C4-2B (cell line): Measurements from ENCODE around the gene LRP1B.

Experiments
- ZFX ChIP-seq: fragments of 450-650 bp; IDR thresholded peaks from 2 replicates; pipeline ENCODE4 v1.6.1; 2017
- TF ChIP-seq, protein P1 (sequence below): fragments of 450-650 bp; conservative IDR thresholded peaks from 2 replicates; pipeline ENCODE4 v1.5.1; 2017; ENCODE audit warnings: mild to moderate bottlenecking

DNA sequence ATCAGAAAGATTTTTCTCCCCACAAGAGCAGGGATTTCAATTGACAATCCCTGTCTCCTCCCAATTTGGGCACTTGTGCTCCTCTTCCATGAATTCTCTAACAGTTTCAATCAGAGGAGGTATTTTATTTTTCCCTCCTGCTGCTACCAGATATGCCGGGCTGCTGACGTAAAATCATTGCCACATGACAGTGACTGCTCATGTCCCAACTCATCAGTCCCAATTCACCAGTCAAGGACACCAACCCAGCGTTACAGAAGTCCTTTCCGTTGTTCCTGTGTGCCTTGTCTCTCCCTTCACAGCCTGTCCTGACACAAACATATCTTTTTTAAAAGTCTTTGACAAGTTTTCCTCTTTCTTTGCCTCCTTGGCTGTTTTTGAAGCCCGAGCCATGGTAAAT is 540.2 kb downstream of the LRP1B start:
- TF ChIP-seq, protein P1, sequence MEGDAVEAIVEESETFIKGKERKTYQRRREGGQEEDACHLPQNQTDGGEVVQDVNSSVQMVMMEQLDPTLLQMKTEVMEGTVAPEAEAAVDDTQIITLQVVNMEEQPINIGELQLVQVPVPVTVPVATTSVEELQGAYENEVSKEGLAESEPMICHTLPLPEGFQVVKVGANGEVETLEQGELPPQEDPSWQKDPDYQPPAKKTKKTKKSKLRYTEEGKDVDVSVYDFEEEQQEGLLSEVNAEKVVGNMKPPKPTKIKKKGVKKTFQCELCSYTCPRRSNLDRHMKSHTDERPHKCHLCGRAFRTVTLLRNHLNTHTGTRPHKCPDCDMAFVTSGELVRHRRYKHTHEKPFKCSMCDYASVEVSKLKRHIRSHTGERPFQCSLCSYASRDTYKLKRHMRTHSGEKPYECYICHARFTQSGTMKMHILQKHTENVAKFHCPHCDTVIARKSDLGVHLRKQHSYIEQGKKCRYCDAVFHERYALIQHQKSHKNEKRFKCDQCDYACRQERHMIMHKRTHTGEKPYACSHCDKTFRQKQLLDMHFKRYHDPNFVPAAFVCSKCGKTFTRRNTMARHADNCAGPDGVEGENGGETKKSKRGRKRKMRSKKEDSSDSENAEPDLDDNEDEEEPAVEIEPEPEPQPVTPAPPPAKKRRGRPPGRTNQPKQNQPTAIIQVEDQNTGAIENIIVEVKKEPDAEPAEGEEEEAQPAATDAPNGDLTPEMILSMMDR: no peak
- TF ChIP-seq ZFX: no peak
